Esophagus muscularis mucosa (tissue), 4 donors: ENCODE results near the gene TMEM132C. TPM values are rescaled to one million over a fixed set of nuclear protein-coding genes. Genes with fewer than 3 reads are reported as not detected.

Source experiments
- DNase-seq: peaks from one replicate; pipeline ENCODE4 v3.0.0-alpha.2; 2017; ENCODE audit errors: extremely low spot score
- H3K27ac ChIP-seq, 4 donors: fragments of 200-600 bp; sonication (generic); replicated peaks in 1 of 4; 1 replicate in 3 of 4; 2 replicates in 1 of 4; pipeline ENCODE4 v1.5.1; 2016 to 2019; ENCODE audit warnings: mild to moderate bottlenecking in 1 of 4
- H3K27me3 ChIP-seq, 4 donors: fragments of 200-600 bp; sonication (generic); one replicate each; pipeline versions ENCODE4 v1.5.1 to v1.6.0; 2016 to 2019
- H3K36me3 ChIP-seq, 4 donors: fragments of 200-600 bp; sonication (generic); one replicate each; pipeline ENCODE4 v1.5.1; 2016 to 2019
- H3K4me1 ChIP-seq, 4 donors: fragments of 200-600 bp; sonication (generic); one replicate each; pipeline ENCODE4 v1.5.1; 2016 to 2019
- H3K4me3 ChIP-seq, 4 donors: fragments of 200-600 bp; sonication (generic); 1 replicate in 2 of 4; 2 replicates in 2 of 4; pipeline ENCODE4 v1.5.1; 2016 to 2019; ENCODE audit warnings: mild to moderate bottlenecking in 4 of 4, moderate library complexity in 1 of 4
- H3K9me3 ChIP-seq, 4 donors: fragments of 200-600 bp; sonication (generic); 1 replicate in 3 of 4; 2 replicates in 1 of 4; pipeline ENCODE4 v1.5.1; 2016 to 2019
- CTCF ChIP-seq, 3 experiments: fragments of 200-600 bp in 2 of 3; fragments of 450-650 bp in 1 of 3; sonication (generic) in 2 of 3; IDR thresholded peaks; one replicate each; pipeline ENCODE4 v1.5.1; 2017 to 2019; ENCODE audit warnings: antibody characterized with exemption in 3 of 3, mild to moderate bottlenecking in 2 of 3, moderate library complexity in 1 of 3
- EP300 ChIP-seq: sonication (generic); formaldehyde crosslinking; IDR thresholded peaks from one replicate; pipeline ENCODE4 v1.6.1; 2017; ENCODE audit warnings: antibody characterized with exemption
- POLR2A ChIP-seq: fragments of 450-650 bp; IDR thresholded peaks from one replicate; pipeline ENCODE4 v1.6.1; 2017; ENCODE audit warnings: antibody characterized with exemption, moderate library complexity, mild to moderate bottlenecking, low read depth
- POLR2AphosphoS5 ChIP-seq, 2 donors: sonication (generic); formaldehyde crosslinking; IDR thresholded peaks; one replicate each; pipeline ENCODE4 v1.6.1; 2017; ENCODE audit warnings: antibody characterized with exemption in 2 of 2
- WGBS: methylation state at CpG from one replicate; pipeline ENCODE4 v1.1.5; 2018; 5-methylcytosine and 5-hydroxymethylcytosine counted together
- intact Hi-C: fragments of 100-400 bp; cut with DNase I; formaldehyde crosslinking; loops from one replicate; pipeline ENCODE4 v1.15.1; 2023
- total RNA-seq, 4 donors: library from RNA; depleted of rRNA; stranded (reverse); fragments of >200 nt; gene quantifications; one replicate each; pipeline versions ENCODE4 v1.1.0 to v1.2.1, GENCODE V29; 2016

The TMEM132C gene
- total RNA-seq, 4 donors from 2014 or later: 2.9 to 3.8 (median 3.5) TPM

- WGBS: 86% methylated on average over 9 of the region's 9 CpGs
- Histone ChIP-seq H3K9me3 (no peaks in the 10 kb centered on the region), H3K27me3 (no peaks in the 10 kb centered on the region), H3K4me1 (peaks cover 0 to 12% (median 4%) of the 10 kb centered on the region in 4 donors), H3K27ac (no peak overlapping the region), H3K4me3 (no peak overlapping the region), H3K36me3 (no peaks in the 10 kb centered on the region)
- DNase-seq: no peak
- intact Hi-C loops: no loop called here
- TF ChIP-seq POLR2A (no peak), EP300 (no peak), POLR2AphosphoS5 (IDR thresholded peaks at IDR 0.05) (no peak), CTCF (IDR thresholded peaks at IDR 0.05) (no peak)
Observed at GRCh38 chr12:128664501-128664900, 397.5 kb downstream of the TMEM132C start.

- intact Hi-C loops: no loop called here
- Histone ChIP-seq H3K27me3 (no peaks in the 10 kb centered on the region), H3K36me3 (no peaks in the 10 kb centered on the region), H3K27ac (no peak overlapping the region), H3K9me3 (no peaks in the 10 kb centered on the region), H3K4me3 (no peak overlapping the region), H3K4me1 (peaks cover 0 to under 1% (median 0%) of the 10 kb centered on the region in 4 donors)
- DNase-seq: no peak
- 76% methylated on average over 7 of the region's 7 CpGs for WGBS
- no peak for TF ChIP-seq EP300
- no peak for TF ChIP-seq POLR2A
- no peak for TF ChIP-seq POLR2AphosphoS5 (IDR thresholded peaks at IDR 0.05)
- TF ChIP-seq CTCF (IDR thresholded peaks at IDR 0.05): no peak
Observed at GRCh38 chr12:128667193-128667592, 400.2 kb downstream of the TMEM132C start.

- intact Hi-C loops: no loop called here
- no peaks in the 10 kb centered on the region for H3K27me3 ChIP-seq
- no peak for TF ChIP-seq POLR2AphosphoS5 (IDR thresholded peaks at IDR 0.05)
- TF ChIP-seq POLR2A: no peak
- TF ChIP-seq EP300: no peak
- no peak for TF ChIP-seq CTCF (IDR thresholded peaks at IDR 0.05)
- no peak overlapping the region for H3K4me3 ChIP-seq
- no peak overlapping the region for H3K27ac ChIP-seq
- H3K36me3 ChIP-seq: no peaks in the 10 kb centered on the region
- H3K9me3 ChIP-seq: no peaks in the 10 kb centered on the region
- no peaks in the 10 kb centered on the region for H3K4me1 ChIP-seq
- DNase-seq: no peak
- WGBS: 72% methylated on average over 5 of the region's 5 CpGs
Observed at GRCh38 chr12:128671528-128672042, 404.6 kb downstream of the TMEM132C start.

- Histone ChIP-seq H3K9me3 (no peaks in the 10 kb centered on the region), H3K4me3 (no peak overlapping the region), H3K36me3 (no peaks in the 10 kb centered on the region), H3K27ac (no peak overlapping the region), H3K4me1 (no peaks in the 10 kb centered on the region), H3K27me3 (no peaks in the 10 kb centered on the region)
- DNase-seq: no peak
- intact Hi-C loops: no loop called here
- TF ChIP-seq POLR2A (no peak), CTCF (IDR thresholded peaks at IDR 0.05) (no peak), EP300 (no peak), POLR2AphosphoS5 (IDR thresholded peaks at IDR 0.05) (no peak)
Observed at GRCh38 chr12:128672428-128672827, 405.5 kb downstream of the TMEM132C start.

GRCh38 chr12:128672893-128673292 lies 405.9 kb downstream of the TMEM132C start:
- intact Hi-C loops: no loop called here
- TF ChIP-seq POLR2AphosphoS5 (IDR thresholded peaks at IDR 0.05): no peak
- Histone ChIP-seq H3K27me3 (no peaks in the 10 kb centered on the region), H3K4me3 (no peak overlapping the region), H3K9me3 (no peaks in the 10 kb centered on the region), H3K27ac (no peak overlapping the region), H3K36me3 (no peaks in the 10 kb centered on the region), H3K4me1 (no peaks in the 10 kb centered on the region)
- 61% methylated on average over 3 of the region's 4 CpGs for WGBS
- DNase-seq: no peak
